Measurements from ENCODE around the gene CSMD2. TPM values are rescaled to one million over a fixed set of nuclear protein-coding genes. Genes with fewer than 3 reads are reported as not detected.

The CSMD2 gene
- total RNA-seq, 1 donor from 2014 or later: 2.1 TPM

DNA sequence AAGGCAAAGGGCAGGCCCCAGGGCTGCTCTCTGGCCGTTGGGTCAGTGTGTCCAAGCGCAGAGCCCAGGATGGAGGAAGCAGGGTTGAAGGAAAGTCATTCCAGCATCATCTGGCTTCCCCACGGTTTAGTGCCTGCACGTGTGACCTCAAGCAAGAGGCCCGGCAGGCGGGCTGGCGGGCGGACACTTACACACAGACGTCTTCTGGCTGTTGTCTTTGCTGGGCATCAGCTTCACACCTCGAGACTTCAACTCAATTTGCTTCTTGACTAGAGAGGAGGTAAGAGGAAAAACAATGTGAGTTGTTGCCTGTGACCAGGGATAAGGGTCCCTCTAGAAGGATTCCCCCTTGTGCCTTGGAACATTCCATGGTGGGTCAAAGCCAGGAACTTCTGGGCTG is 339.5 kb downstream of the CSMD2 start:
- Mint-ChIP-seq H3K27me3 (ENCODE audit: unreplicated experiment) (peaks cover 2% of the 10 kb centered on the region), H3K4me3 (ENCODE audit: unreplicated experiment) (no peak overlapping the region), H3K36me3 (ENCODE audit: low read depth, unreplicated experiment) (peaks cover 5% of the 10 kb centered on the region), H3K27ac (ENCODE audit: unreplicated experiment) (no peak overlapping the region), H3K9me3 (ENCODE audit: unreplicated experiment) (peaks cover 6% of the 10 kb centered on the region), H3K4me1 (ENCODE audit: unreplicated experiment) (peaks cover 12% of the 10 kb centered on the region)
- DNase-seq (ENCODE audit: low spot score): no peak
- TF ChIP-seq CTCF (IDR thresholded peaks at IDR 0.05; ENCODE audit: unreplicated experiment): no peak

GRCh38 chr1:33824971-33825370 is 340.1 kb downstream of the CSMD2 start:
- no peak overlapping the region for H3K27ac Mint-ChIP-seq (ENCODE audit: unreplicated experiment)
- peaks cover 15% of the 10 kb centered on the region for H3K4me1 Mint-ChIP-seq (ENCODE audit: unreplicated experiment)
- peaks cover 5% of the 10 kb centered on the region for H3K36me3 Mint-ChIP-seq (ENCODE audit: low read depth, unreplicated experiment)
- H3K9me3 Mint-ChIP-seq (ENCODE audit: unreplicated experiment): peaks cover 6% of the 10 kb centered on the region
- no peak overlapping the region for H3K4me3 Mint-ChIP-seq (ENCODE audit: unreplicated experiment)
- peaks cover 5% of the 10 kb centered on the region for H3K27me3 Mint-ChIP-seq (ENCODE audit: unreplicated experiment)
- DNase-seq (ENCODE audit: low spot score): no peak
- no peak for TF ChIP-seq CTCF (IDR thresholded peaks at IDR 0.05; ENCODE audit: unreplicated experiment)

DNA sequence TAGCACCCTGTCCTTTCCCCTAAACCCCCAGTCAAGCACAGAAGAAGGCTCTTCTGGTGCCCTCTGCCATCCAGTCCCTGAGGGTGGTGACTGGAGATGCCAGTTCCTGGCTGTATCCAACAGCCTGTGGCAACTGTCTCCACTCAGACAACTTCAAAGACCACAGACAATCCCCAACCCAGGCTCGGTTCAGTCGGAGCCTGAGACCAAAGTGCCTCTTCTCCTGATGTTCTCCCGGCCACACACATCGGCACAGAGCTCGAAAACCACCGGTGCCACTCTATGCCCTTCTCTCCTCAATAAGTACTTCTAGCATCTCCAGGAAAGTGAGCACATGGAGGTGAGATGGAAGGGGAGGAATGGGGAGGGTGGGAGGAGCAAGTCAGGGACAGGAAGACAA is 340.7 kb downstream of the CSMD2 start:
- Mint-ChIP-seq H3K4me3 (ENCODE audit: unreplicated experiment) (no peak overlapping the region), H3K4me1 (ENCODE audit: unreplicated experiment) (peaks cover 15% of the 10 kb centered on the region), H3K9me3 (ENCODE audit: unreplicated experiment) (peaks cover 6% of the 10 kb centered on the region), H3K36me3 (ENCODE audit: low read depth, unreplicated experiment) (peaks cover 5% of the 10 kb centered on the region), H3K27ac (ENCODE audit: unreplicated experiment) (no peak overlapping the region), H3K27me3 (ENCODE audit: unreplicated experiment) (peaks cover 5% of the 10 kb centered on the region)
- no peak for TF ChIP-seq CTCF (IDR thresholded peaks at IDR 0.05; ENCODE audit: unreplicated experiment)
- DNase-seq (ENCODE audit: low spot score): no peak

DNA sequence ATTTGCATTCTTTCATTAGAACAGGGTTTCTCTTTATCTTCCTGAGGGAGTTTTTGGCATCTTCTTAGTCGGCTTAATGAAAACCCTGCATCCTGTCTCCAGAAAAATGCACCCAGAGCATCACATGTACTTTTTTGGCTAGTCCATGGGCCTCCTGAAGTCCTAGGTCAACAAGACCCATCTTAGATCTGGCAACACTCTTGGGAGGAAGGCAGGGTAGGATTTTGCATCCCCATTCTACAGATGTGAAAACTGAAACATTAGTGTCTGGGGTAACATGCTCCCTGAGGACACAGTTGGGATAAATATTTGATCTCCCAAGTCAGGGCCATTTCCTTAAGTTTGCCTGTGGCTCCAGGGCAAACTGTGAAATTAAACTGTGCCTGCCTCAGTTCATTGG is 341.2 kb downstream of the CSMD2 start:
- Mint-ChIP-seq H3K4me1 (ENCODE audit: unreplicated experiment) (peaks cover 15% of the 10 kb centered on the region), H3K27ac (ENCODE audit: unreplicated experiment) (no peak overlapping the region), H3K27me3 (ENCODE audit: unreplicated experiment) (peaks cover 5% of the 10 kb centered on the region), H3K9me3 (ENCODE audit: unreplicated experiment) (peaks cover 3% of the 10 kb centered on the region), H3K36me3 (ENCODE audit: low read depth, unreplicated experiment) (peaks cover 5% of the 10 kb centered on the region), H3K4me3 (ENCODE audit: unreplicated experiment) (no peak overlapping the region)
- no peak for DNase-seq (ENCODE audit: low spot score)
- TF ChIP-seq CTCF (IDR thresholded peaks at IDR 0.05; ENCODE audit: unreplicated experiment): no peak

- Mint-ChIP-seq H3K4me3 (ENCODE audit: unreplicated experiment) (no peak overlapping the region), H3K4me1 (ENCODE audit: unreplicated experiment) (peaks cover 15% of the 10 kb centered on the region), H3K27ac (ENCODE audit: unreplicated experiment) (no peak overlapping the region), H3K36me3 (ENCODE audit: low read depth, unreplicated experiment) (peaks cover 5% of the 10 kb centered on the region), H3K9me3 (ENCODE audit: unreplicated experiment) (no peaks in the 10 kb centered on the region), H3K27me3 (ENCODE audit: unreplicated experiment) (peaks cover 5% of the 10 kb centered on the region)
- no peak for TF ChIP-seq CTCF (IDR thresholded peaks at IDR 0.05; ENCODE audit: unreplicated experiment)
- no peak for DNase-seq (ENCODE audit: low spot score)
Observed at GRCh38 chr1:33823401-33823800, 341.6 kb downstream of the CSMD2 start.

Data from endothelial cell (in vitro differentiated cells).